T-helper 1 cell (primary cell): ENCODE data around the gene UTP20.

Source experiments
- DNase-seq, 5 donors: peaks; one replicate each; pipeline ENCODE4 v3.0.0-alpha.2; 2012 to 2020
- total RNA-seq, 4 donors: gene quantifications; one replicate each; lab custom pipeline; 2026; lab: John Stamatoyannopoulos, UW

Gene UTP20
- total RNA-seq: 35.8 to 59.5 (median 57.8) reads per million in 4 donors

DNA sequence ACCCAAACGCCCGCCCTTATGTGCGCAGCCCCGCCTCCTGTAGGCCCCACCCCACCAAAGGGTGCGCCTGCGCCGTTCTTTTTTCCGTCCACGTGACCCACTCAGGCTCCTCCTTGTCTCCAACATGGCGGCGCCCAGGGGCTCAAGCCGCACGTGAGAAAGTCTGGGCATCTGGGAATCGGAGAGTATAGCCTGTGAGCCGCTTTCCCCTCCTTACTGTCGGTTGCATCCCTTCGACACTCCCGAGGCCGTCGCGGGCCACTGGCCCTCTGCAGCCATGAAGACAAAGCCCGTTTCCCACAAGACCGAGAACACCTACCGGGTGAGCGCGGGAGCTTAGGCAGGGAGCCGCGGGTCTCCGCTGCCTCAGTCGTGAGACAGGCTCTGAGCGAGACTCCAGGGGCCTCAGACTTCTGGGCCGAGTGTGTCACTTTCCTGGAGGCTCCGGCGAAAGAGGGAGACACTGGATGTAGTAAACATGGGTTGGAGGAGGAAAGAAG lies at the start of gene UTP20:
Gene UTP20 (plus strand): TSS at position 100 of the 500 bp plus-strand sequence. CDS start 178 bp downstream, at position 278.
- peak; percentile 82 to 94 (median 87) for DNase-seq

DNA sequence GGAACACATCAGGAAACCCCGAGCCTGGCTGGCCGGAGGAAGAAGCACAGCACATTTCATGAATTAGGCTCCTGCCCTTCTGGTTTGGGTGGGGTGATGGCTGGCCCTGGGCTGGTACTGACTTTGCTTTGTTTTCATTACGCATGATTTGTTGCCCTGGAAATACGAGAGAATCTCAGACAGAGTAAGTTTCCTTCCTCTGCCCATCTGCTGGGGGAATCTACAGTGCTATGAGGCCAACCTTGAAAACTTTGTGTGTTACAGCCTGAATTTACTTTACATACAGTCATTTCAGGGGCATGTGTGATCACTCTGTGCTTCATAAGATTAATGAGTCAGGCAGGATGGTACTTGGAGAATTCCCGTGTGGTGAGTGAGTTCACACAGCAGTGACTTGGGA lies 49.4 kb upstream of the UTP20 start:
- DNase-seq: no peak

DNA sequence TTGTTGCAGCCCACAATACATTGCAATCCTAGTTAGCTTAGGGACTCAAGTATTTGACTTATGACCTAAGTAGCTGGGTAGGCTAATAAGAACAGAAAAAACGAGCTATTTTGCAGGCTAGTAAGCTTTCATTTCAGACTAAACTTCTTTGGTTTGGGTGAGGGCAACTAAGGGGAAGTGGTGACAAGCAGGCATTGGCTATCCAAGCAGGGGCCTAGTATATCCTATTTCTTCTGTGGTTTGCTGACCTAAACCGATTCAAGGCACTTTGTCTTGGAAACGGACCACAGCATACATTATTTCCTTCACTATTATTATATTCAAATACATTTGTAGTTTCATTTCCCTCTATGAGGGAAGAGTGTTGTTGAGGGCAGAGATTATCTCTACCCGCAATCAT lies 48.3 kb upstream of the UTP20 start:
- no peak for DNase-seq

DNA sequence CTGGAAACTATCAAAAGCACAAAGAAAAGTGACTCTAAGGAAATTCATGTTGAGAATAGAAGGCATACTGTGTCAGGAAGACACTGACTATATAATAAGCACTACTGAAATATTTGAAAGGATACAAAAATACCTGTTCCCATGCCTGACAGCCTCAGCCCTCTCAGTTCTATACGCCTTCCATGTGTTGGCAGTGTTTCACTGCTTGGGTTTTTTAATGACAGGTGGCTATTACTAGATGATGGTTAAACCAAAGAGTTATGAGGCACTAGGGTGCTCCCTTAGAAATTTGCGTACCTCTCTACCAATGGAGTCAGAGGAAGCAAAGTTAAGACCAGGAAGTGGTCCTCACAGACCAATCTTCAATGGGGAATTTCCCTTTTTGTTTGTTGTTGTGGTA lies 44.2 kb upstream of the UTP20 start:
- no peak for DNase-seq

DNA sequence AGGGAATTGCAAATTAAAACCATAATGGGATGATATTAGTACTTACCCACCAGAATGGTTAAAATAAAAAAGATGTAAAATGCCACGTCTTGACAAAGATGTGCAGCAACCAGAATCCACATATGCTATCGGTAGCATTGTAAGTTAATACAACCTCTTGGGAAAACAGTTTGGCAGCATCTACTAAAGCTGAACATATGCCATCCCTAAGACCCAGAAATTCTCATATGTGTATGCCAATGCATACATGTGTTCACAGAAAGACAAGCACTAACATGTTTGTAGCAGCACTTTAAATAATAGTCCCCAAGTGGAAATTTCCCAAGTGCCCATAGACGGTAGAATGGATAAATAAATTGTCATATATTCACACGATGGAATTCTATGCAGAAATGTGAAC lies 41.6 kb upstream of the UTP20 start:
- no peak for DNase-seq

DNA sequence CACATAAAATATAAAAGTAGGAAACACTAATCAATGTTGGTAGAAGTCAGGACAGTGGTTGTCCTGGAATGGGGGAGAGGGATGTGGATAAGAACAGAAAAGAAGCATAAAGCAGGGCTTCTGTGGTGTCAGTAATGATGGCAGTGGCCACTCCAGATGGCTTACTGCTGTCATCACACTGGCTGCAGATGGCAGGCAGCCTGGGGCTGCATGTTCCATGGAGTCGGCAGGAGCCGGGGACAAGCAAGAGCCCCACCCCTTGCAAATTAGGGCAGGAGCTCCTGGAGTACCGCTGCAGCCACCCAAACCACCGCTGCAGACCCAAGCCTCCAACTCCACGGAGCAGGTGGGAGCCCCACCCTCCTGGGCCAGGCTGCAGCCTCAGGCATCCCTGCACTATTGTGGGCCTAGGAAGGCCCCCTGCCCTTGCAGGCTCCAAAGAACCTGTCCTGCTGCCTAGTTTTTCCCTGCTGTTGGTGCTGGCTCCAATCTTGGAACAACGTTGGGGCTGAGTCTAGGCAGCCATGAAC lies 41.0 kb upstream of the UTP20 start:
- no peak for DNase-seq

DNA sequence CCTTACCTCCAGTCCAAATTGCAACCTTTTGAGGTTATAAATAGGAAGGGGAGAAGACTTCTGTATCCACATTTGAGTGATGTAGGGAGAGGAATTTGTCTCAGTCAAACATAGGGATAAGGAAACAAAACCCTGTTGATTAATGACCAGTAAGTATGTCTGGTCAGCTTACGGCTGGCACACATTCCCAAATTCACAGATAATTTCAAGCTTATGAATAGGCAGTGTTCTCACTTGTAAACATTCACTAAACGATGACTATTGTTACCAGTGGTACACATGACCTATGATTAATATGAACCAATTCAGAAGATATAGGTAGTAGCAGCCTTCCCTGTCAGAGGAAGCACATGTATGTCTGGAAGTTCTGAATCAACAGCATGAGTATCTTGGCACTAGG lies 36.8 kb upstream of the UTP20 start:
- DNase-seq: no peak

DNA sequence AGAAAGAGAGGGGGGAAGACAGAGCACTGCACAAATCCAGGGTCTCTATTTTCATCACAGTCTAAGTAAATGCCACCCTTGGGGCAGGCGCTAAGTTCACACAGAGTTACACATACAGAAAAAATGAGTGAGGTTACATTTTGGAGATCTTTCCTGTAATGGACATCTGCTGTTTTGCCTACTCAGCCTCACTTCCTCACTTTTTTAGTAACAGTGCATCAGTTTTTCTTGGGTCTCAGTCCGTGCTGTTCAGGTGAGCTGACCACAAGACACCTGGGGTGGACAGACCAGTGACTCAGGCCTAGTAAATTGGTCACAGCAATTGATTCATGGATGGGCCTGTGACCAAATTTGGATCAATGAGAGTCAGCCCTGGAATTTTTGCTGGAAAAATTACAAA lies 36.3 kb upstream of the UTP20 start:
- DNase-seq: no peak

DNA sequence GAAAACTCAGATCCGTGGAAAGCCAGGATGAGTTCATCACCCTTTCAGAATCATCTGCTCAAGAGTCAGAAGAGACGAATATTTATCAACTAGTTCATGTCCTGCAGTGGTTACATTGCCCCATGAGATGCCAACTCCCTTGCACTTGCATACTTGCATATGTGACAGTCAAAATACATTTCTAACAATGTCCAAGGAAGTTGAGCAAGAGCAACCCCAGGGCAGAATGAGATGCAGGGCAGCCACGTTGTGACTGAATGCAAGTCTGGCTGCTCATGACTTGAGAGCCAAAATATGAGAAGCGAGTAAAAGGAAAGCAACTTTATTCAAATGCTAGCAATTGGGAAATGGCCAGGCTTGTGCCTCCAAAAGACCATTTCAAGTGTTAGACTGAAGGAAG lies 23.6 kb upstream of the UTP20 start:
- DNase-seq: no peak

DNA sequence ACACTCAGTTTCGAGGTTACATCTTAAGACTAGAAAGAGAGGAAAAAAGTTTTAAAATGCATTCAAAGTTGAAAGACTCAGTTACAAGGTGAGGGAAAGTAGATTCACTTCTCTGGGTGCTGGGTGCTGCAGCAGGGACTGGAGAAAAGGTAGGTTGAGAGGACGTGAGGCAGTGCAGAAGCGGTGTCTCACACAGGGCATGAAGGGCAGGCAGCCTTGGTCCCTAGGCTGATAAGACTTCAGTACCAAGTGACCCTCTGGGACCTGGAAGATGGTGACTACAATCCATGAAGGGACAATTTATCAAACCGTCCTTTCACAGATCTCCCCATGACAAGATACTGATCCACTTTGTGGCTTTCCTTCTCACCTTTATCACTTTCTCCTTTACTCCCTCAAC lies 22.5 kb upstream of the UTP20 start:
- no peak for DNase-seq

DNA sequence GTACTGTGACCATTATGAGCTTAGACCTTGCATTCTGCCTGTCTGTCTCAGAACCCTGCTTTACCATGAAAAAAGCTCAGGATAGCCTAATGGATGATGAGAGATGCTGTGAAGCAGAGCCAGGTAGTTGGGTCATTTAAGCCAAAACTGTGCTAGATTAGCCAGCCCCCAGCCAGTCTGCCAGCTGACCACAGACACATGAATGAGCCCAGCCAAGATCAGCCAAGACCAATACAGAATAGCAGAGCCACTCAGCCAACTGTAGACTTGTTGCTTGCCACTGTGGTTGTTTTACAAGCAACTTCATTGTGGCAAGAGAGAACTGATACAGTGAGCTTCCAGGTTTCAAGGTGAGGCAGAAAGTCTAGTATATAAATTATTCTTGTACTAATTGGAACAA lies 12.8 kb upstream of the UTP20 start:
- DNase-seq: no peak

DNA sequence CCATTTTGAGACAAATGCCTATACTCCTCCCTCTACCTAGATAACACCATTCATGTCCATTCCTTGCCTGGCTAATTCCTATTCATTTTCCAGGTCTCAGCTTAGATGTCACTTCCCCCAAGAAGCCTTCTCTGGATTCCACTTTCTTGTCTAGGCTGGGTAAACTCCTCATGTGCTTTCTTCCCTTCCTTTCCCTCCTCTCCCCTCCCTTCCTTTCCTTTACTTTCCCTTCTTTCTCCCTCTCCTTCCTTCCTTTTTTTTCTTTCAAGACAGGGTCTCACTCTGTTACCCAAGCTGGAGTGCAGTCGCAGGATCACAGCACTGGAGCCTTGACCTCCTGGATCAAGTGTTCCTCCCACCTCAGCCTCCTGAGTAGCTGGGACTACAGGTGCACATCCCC lies 3.5 kb upstream of the UTP20 start:
- DNase-seq: no peak

DNA sequence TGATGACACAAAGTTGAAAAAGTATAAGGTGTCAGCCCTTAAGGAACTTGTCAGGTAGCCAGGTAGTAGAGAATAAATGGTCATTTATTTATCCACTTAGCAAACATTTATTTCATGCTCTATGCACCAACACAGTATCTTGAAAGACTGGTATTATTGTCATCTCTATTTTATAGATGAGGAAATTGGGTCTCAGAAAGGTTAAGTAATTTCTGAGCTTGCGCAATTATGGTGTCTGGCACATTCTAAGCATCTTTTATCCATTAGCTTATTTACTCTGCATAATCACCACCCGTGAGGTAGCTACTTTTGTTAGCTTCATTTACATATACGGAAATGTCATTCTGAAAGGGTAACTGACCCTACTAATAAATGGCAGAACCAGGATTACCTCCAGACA lies 2.5 kb upstream of the UTP20 start:
- no peak for DNase-seq

DNA sequence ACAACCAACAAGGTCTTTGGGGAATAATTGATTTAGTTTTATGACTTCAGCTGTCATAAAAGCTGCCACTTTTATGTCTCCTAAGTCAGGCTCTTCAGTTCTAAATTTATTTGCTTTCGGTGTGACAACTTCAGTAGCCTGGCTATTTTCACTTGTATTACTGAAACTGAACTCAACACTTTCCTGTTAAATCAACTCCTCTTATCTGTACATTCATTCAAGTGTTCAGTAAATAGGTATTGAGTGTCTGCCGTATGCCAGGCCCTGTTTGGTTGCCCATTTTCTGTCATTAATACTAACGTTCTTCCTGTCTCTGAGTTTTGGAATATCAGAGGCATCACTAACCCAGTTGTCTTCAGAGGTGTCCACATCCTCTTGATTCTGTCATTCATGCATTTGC lies 7.5 kb downstream of the UTP20 start:
- no peak for DNase-seq

DNA sequence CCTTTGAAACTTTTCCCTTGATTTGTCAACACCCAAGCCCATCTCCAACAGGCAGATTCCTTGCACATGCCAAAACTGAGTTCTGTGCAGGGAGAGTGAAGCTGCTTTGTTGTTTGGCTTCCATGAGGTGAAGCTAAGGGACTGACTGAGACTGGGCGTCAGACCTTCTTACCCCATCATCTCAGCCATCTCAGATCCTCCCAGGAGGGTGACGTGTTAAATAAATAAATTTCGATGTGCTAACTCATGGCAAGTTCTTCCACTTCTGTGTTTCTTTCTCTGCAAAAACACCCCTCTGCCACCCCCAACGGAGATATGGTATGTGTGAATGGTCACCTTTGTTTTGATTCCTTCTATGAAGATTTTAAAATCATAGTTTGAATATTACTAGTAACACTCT lies 17.8 kb downstream of the UTP20 start:
- no peak for DNase-seq

DNA sequence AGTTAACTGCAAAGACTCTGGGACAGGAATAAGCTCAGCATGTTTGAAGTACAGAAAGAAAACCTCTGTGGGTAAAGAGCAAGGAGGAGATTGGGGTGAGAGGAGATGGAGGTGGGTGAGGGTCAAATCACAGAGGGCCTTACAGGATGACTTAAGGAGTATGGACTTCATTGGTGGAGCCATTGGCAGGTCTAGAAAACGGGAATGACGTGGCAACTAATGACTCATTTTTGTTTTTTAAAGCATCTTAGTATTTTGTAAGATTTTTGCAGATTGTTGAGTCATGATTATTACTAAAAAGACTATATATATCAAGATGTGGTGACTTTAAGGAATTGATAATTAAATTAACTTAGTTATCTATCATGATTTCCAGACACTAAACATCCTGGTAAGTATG lies 18.5 kb downstream of the UTP20 start:
- DNase-seq: no peak

DNA sequence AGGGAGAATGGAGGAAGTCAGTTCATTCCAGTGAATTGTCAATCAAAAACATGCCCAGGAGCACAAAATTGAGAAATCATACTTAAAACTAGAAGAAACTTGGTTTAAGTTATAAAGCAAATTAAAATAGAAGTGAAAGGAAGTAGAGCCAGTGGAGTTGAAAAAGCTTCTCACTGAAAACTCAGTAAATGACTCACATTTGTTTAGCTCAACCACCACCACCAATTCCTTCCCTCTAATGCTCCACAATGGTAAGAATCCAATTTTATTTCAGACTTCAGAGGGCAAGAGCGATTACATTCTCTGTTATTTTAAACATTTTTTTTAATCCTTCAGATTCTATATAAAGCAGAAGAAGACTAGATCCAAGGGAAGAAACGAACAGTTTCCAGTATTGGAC lies 19.4 kb downstream of the UTP20 start:
- no peak for DNase-seq

DNA sequence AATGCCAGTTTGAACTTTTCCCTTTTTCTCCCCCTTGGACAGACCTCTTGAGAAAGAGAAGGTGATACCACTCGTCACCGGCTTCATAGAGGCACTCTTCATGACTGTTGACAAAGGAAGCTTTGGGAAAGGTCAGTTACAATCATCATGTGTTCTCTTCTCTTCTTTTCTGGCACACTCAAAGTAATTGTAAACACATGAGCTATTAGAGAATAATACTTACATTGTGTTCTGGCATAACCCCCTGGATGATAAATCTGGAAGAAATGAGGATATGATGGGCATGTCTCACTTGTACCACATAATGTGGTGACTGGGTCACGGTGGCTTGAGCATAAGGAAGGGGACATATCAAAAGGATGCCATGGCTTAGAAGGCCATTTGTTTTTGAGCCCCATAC lies 20.0 kb downstream of the UTP20 start:
- no peak for DNase-seq

DNA sequence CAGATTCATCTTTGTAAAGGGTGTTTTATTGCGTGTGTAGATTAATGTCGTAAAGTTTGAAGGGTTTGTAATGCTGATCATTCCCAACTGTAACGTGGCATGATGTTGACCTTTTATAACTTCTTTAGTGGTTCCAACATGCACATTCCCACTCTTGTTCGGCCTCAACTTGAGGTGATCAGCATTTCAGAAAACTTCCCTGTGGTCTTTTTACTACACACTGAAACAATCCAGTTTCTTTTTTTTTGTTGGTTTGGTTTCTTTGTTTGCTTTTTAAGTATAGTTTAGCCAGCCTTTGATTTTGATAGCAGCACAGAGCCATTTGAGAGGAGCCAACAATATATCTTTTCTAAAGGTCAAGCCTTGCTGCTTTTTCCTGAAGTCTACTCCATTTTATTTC lies 22.8 kb downstream of the UTP20 start:
- no peak for DNase-seq

DNA sequence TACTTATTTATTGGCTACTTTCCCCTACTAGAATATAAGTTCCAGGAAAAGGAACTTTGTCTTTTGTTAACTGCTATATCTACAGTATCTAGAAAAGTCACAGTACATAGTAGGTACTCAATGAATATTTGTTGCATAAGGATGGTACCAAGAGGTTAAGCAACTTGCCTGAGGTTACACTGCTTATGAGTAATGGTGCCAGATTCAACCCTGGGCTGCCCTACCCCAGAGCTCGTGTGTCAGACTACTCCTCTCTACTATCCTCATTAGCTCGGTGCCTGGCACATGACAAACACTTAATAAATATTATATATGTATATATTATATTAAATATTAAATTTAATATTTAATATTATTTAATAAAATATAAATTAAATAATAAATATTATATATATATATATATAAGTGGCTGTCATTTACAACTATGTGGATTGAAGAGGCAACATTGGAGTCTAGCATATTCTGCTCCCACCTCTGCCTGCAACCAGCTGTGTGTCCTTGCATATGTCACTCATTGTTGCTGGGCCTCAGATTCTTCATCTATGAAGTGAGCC lies 25.4 kb downstream of the UTP20 start:
- DNase-seq: no peak

DNA sequence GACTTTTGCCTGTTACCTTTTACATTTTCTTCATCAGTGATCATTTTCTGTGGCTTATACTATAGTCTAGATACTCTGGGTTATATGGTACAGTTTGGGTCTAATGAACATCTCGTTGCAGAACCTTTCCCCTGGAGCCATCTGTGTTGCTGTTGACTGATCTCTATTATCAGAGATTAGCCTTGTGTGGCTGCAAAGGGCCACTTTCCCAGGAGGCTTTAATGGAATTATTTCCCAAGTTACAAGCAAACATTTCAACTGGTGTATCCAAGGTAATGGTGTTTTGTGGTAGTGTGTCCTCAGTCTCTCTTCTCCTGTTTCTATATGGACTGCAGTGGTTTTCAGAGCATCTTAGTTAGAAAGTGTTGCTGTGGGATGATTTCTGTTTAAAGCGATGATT lies 25.9 kb downstream of the UTP20 start:
- no peak for DNase-seq

DNA sequence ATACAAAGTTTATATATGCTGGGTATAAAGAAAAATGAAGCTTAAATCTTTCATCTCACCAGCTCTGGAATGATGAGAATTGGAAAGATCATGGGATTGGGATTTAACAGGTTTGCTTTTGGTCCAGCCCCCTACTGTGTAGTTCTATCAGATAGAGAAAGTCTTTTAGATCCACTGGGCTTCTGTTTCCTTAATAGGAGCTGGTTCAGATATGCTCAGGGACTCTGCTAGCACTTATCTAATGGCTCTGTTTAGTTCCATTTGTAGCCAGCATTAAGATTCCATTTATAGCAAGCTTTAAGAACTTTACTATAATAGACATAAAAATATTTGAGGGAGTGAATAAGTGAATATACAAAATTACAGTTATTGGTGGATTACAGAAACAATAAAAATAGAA lies 42.6 kb downstream of the UTP20 start:
- DNase-seq: no peak

DNA sequence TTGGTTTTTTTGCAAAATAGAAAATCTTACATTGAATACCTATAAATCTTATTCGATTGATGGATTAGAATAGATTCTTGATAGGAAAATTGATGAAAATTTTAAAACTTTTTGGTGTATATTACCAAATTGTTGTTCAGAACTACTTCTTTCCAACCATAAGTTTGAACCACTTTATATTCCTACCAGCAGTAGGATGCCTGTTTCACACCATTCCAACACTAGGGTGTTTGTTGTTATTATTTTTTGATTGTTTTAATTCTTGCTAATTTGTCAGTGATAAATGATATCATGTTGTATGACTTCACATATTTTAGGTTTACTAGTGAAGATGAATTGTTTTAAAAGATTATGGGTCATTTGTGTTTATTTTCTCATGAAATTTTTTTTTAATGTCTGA lies 43.4 kb downstream of the UTP20 start:
- DNase-seq: no peak

DNA sequence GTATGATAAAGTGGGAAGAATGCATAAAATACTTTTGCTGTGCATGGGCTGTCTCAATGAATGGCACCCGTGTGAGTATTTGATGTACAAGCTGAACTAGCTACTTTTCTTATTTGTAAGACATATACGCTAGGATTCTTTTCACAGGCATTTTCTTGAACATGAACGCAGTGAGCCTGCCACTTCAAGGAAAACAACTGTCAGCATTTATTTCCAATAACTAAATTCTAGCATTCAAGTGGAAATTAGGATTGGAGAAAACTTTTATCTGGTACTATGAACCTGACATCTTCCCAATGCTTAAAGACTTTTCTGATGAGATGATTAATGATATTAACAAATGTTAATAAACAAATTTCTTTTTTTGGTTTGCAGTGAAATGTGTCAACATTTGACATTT lies 45.7 kb downstream of the UTP20 start:
- no peak for DNase-seq

DNA sequence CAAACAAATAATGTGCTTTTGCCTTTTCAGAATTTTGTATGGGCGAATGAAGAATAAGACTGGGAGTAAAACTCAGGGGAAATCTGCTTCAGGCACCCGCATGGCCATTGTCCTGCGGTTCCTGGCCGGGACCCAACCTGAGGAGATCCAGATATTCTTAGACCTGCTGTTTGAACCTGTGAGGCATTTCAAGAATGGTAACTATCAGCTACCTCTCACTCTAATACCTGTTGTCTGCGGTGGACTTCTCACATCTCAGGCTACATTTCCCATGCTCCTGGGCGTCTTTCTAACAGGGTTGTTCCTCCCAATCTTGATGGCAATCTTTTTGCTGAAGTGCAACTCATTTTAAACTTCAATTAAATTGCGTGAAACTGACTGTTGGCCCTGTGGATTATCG lies 47.1 kb downstream of the UTP20 start:
- DNase-seq: no peak
